NCI-H526 (cell line): ENCODE results near the gene VIM.

Experiments used
- DNase-seq, 2 experiments: peaks; one replicate each; lab custom pipeline; 2025; lab: John Stamatoyannopoulos, UW

The VIM gene

DNA sequence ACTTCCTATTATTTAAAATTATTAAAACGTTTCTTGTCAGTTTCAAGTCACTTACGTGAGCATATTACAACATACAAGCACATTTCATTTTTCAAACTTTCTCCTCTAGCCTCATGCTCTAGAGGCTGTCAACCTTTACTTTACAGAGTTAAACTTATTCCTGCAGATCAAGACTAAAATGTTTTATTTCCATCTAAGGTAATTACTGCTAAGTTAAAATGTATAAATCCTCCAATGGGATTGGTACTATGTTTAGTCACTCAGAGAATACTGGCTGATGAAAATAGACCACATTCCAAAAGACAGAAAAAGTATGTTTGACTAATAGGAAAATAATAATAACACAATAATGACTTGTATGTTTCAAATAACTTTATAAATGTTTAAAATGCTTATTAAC lies 18.2 kb upstream of the VIM start:
- no peak for DNase-seq

DNA sequence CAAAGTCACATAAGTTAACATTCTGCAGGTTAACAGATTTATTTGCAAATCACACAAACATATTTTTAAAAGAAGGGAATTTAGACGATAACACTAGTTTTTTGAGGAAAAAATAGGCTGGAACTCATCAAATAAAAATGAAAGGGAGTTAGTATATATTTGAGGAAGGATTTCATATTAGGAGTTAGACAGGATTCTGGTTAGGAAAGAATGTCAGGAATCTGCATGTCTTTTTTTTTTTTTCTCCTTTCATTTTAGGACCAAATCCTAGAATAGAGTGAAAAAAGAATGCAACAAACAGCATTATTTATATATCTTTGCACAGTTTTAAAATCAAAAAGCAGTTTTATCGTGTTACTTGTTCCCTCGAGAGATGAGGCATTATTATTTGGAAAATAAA lies 17.7 kb upstream of the VIM start:
- DNase-seq = no peak

DNA sequence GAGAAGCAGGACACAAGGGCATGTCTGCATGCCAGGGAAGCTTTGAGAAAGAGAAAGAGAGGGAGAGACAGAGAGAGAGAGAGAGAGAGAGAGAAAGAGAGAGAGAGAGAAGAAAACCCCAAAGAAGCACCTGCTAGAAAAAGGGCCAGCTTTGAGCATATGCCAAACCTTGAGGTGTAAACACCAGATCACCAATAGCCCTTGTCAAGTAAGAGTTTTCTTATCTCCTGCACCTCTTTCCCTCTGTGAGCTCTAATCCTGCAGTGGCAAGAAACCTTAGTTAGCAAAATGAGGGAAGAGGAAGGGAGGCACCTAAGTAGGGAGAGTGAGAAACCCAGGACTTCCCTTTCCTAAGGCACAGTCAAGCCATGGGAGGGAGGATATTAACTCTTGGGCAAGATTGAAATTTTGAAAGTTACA lies 15.2 kb upstream of the VIM start:
- no peak for DNase-seq

DNA sequence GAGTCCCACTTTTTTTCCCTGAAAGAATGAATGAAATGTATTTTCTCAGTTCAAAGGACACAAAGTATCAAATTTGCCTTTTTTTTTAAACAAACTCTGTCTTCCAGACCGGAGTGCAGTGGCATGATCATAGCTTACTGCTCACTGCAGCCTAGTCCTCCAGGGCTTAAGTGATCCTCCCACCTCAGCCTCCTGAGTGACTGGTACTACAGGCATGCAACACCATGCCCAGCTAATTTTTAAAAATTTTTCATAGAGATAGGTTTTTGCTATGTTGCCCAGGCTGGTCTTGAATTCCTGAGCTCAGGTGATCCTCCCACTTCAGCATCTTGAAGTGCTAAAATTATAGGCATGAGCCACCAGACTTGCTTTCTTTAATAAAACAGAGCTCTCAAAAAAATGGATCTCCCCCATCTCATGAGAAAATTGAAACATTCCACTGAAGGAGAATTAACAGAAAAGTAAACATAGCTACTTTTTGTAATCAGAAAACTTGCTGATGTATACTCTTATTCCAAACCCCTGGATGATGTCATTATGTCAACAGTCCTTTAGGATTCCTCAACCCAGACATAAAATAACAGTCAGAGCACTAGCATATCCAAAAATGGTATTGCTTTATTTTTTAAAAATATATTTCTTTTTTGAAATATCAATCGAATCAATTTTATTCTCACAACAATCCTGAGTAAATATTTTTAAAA lies 14.2 kb upstream of the VIM start:
- no peak for DNase-seq

DNA sequence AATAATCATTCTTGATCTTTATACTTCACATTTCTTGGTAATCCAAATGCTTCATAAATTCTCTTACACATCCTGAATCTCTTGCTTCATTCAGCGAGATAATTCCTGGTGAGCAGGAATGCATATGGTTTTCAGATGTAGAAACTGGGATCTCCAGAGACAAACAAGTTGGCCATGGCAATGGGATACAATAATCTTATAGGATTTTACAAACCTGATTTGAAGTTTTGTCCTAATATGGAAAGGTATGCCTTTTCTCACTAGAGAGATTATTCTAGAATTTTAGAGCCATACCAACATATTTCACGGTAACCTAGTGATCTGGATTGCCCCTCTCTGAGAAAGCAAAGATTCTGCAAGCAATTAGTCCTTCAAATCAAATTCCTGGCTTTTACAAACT lies 13.5 kb upstream of the VIM start:
- DNase-seq = no peak

DNA sequence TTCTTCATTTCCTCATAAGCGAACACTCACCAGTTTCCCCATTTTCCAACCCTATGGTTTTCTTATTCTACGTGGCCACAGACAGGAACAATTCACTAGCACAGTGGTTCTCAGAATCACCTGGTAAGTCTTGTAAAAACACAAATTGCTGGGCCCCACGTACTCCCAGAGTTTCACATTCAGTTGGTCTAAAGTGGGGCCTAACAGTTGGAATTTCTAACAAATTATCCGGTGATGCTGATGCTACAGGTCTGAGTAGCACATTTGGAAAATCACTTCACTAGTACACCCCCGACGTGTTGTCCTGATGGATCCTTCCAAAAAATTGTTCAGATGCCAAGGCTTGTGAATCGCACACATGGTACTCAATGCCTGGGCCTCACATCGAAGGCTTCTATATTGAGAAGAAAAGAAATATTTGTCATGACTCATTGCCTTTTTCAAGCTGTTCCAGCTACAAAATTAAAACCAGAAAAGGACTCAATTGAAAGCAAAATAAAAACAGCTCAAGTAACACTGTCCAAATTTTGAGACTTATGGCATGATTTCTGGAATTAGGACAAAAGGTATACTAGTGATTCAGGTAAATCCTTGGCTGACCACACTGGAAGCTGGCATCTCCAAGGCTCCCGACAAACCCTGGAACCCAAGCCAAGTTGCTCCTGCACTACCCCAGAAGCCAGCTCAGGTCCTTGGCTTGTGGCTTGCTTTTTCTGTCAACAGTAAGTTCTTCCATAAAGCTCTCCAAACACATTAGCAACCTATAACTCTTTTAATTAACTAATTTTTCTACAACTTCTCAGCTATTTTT lies 12.9 kb upstream of the VIM start:
- DNase-seq = no peak

DNA sequence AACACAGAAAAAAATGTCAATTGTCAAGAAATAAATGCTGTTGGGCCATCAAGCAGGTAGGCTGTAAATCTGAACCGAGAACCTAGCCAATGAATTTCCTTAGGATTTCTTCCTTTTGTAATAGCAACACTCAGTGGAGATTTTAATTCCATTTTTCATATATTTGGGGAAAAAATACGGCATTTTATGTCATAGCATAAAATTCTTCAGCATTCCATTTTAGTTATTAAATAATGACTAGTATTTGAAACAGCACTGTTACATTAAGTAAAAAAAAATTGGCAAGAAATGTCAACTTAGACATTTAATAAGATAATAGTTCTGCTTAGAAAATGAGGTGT lies 12.3 kb upstream of the VIM start:
- DNase-seq = no peak

DNA sequence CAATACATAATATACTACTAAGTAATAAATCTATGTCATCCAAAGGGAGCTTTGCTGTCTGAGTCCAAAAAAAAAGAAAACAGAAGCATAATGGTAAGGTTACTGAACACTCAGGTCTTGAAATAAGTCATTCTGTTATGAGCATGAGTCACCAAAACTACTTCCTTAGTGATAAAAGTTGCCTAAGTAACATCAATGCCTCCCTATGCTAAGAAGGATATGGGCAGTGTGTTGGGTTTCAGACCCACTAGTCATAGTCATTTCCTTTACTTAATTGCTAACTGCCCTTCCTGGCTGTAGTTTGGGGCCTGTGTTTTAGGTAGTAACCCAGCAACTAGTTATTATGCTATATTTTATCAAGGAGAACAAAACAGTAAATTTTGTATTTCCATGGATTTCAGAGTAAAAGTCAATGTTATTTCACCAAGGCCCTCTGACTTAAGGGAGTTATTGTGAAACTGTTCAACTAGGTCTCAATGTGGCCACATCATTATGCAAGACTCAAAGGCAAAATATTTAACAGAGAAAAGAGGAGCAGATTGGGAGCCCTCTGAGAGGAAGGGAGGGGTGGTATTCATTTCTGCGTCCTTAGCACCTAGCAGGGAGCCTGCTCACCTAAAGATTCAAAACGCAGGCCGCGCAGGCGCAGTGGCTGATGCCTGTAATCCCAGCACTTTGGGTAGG lies 11.7 kb upstream of the VIM start:
- no peak for DNase-seq

DNA sequence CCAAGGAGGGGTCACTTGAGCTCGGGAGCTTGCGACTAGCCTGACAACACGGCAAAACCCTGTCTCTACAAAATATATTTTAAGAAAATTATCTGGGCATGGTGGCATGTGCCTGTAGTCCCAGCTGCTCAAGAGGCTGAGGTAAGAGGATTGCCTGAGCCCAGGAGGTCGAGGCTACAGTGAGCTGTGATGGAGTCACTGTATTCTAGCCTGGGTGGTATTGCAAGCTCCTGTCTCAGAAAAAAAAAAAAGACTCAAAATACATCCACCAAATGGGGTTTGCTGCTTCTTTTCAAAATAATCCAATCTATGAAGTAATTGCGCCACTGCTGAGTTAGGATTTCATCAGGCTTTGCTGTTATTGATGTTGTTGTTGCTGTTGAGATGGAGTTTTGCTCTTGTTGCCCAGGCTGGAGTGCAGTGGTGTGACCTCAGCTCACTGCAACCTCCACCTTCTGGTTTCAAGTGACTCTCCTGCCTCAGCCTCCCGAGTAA lies 11.1 kb upstream of the VIM start:
- DNase-seq = no peak

DNA sequence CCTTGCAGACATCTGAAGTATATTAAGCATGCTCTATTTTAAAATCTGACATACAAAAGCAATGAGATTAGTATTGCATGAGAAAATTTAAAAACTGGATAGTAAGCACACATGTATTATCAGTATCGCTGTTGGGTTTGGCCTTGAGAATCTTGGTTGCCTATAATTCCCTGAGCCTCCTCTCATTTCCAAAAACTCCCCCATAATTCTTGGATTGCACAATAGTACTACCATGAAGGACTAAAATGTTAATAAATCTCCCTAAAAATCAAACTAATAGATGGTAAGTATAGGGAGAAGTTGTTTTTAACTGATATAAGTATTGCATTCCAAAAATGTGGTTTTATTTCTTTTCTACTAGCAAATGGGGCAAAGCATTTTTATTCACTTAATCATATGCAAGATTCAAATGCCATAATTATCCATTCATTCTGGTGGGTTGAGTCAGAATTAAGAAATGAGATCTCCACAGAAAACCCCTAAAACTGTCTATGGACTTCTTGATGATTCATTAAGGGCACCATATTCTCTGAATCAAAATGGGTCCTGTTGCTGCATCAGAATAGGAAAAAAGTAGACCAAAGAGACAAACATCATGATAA lies 10.3 kb upstream of the VIM start:
- DNase-seq = no peak

DNA sequence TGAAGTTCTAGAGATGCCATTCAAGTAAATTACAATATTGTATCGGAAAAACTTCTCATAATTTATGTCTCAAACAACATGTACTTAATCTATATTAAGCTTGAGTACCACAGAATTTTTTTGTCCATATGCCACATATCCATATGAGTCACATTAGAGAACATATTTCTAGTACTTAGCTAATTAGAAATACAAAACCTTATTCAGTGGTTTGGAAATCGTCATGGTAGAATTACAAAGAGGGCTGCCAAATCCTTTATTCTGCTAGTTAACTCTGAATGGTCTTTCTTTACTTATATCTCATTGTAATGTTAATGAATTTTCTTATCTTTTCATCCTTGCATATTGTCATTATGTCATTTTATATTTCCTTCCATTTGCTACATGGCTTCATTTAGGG lies 9.0 kb upstream of the VIM start:
- no peak for DNase-seq

DNA sequence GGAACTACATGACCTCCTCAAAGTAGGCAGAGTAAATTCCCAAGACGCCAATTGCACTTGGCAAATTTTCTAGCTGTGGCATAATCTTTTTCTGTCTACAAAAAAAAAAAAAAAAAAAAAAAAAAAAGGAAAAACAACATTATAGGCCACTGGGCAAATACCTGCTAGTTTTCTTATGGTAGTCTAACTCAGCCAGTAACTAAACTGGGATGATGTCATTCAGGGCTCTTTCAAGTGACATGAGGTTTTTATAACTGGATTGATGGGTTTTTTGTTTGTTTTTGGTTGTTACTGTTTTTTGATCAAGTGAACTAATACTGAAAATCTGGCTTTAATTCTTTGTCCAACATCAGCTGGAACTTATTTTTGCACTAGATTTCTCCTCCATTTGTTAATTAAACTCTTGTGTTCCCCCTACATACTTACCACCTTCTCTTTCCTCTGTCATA lies 7.4 kb upstream of the VIM start:
- DNase-seq = no peak

DNA sequence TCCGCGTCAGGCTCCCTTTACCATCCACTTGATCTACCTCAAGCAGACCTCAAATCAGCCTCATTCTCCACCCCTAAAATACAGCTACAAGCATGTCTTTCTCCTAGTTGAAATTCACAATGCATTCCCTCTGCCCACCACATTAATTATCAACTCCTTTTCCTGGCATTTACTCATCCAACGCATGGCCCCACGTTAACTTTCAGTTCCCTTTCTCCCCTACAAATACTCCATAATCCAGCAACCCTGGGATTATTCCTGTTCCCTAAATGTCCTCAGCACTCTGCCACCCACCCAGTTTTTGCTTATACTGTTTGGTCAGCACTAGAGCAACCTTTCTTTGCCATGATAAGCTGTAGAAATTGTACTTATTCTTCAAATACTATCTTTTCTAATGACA lies 5.7 kb upstream of the VIM start:
- DNase-seq = no peak

DNA sequence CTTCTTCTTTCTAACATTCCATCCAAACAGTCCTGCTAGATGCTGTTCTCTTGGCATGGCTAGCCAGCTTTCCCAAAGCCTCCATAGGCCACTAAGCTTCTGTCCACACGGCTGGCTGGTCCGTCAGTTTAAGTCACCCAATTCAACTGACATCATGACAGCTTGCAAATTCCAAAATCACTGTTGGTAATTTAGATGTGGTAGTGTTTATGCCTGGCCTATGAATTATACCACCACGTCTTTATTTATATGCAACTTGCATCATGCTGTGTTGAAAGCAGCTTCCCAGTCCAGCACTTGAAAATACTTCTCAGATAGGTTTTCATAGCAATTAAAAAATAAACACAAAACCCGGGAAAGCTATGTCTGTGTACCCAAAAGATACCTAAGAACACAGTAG lies 2.2 kb upstream of the VIM start:
- DNase-seq = no peak

DNA sequence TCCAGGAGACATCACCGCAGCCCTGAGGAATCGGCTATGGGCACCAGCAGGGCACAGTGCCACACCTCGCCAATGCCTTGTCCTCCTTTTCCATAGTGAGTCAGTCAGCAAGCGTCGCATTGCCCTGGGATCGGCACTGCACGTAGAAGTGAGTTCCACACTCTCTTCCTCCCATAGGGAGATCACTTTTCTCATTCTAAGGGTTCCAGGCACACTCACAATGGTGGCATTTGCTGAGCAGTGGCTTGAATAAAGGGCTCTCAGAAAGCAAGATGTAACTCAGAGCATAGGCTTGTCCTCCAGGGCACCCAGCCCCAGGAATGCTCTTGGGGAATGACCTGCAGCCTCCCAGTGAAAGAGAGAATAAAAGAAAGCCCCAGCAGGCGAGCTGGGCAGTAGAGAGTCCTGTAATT lies 1.1 kb upstream of the VIM start:
- no peak for DNase-seq

DNA sequence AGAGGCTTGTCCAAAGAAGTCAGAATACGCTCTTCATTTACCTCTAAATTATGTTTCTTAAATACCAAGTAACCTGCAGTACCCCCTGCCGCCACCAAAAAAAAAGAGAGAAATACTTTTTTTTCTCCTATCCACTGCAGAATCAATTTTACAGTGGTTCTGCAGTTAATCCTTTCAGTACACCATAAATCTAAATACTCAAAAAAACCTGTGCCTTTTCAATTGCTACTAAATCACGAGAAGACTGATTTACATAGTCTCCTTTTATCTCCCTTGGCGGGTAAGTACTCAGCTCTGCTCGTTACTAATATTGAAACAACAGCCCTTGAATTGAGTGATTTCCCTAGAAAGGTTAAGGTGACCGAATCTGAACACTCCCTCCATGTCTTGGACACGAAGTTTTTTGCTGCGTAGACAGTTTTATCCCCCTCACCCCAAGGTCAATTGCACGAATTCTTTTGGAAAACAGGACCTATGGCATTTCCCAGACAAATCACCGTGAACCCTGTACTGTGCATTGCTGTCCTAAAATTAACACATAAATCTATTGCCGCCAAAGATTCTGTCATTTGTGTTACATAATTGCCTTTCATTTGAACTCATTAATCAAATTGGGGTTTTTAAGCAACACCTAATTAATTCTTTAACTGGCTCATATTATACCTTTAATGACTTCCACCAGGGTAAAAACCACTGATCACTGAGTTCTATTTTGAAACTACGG lies 512 bp upstream of the VIM start:
- no peak for DNase-seq

DNA sequence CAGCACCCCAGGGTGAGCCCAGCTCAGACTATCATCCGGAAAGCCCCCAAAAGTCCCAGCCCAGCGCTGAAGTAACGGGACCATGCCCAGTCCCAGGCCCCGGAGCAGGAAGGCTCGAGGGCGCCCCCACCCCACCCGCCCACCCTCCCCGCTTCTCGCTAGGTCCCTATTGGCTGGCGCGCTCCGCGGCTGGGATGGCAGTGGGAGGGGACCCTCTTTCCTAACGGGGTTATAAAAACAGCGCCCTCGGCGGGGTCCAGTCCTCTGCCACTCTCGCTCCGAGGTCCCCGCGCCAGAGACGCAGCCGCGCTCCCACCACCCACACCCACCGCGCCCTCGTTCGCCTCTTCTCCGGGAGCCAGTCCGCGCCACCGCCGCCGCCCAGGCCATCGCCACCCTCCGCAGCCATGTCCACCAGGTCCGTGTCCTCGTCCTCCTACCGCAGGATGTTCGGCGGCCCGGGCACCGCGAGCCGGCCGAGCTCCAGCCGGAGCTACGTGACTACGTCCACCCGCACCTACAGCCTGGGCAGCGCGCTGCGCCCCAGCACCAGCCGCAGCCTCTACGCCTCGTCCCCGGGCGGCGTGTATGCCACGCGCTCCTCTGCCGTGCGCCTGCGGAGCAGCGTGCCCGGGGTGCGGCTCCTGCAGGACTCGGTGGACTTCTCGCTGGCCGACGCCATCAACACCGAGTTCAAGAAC lies 1.1 kb downstream of the VIM start:
- no peak for DNase-seq

DNA sequence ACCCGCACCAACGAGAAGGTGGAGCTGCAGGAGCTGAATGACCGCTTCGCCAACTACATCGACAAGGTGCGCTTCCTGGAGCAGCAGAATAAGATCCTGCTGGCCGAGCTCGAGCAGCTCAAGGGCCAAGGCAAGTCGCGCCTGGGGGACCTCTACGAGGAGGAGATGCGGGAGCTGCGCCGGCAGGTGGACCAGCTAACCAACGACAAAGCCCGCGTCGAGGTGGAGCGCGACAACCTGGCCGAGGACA lies 1.6 kb downstream of the VIM start:
- DNase-seq = peak in 1 of 2 experiments; percentile 29

DNA sequence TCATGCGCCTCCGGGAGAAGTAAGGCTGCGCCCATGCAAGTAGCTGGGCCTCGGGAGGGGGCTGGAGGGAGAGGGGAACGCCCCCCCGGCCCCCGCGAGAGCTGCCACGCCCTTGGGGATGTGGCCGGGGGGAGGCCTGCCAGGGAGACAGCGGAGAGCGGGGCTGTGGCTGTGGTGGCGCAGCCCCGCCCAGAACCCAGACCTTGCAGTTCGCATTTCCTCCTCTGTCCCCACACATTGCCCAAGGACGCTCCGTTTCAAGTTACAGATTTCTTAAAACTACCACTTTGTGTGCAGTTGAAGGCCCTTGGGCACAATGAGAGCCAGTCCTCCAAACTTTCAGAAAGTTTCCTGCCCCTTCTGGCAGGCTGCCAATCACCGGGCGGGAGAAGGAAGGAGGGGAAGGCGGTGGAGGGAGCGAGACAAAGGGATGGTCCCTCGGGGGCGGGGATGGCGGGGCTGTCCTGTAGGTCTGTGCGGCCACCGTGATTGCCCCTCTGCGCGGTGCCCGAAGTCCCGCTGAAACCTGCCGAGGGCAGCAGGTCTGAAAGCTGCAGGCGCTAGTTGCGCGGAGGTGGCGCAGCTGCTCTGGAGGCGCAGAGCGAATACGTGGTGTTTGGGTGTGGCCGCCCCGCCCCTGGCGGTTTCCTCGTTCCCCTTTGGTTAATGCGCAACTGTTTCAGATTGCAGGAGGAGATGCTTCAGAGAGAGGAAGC lies 2.1 kb downstream of the VIM start:
- DNase-seq = peak; percentile 42 to 74

DNA sequence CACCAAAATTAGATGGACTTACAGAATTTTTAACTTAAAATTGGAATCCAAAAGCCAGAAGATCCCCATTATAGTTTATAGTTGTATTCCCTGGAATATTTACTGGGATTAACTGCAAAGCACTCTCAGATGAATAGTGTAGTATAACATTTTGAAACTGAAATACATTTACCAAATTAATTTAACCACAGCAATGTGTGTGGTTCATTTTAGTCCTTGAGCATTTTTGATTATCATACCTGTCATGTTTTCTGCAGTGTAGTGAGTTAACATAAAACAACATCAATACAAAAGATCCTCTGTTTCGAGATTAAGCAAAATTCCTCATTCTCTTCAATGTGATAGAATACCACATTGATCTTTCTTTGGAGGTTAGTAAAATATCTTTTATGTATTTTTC lies 3.7 kb downstream of the VIM start:
- no peak for DNase-seq
